Right atrium auricular region (tissue), 2 donors: ENCODE measurements around the gene RBM26. TPM values are rescaled to one million over a fixed set of nuclear protein-coding genes. Genes with fewer than 3 reads are reported as not detected.

Experiments
- DNase-seq: peaks from one replicate; pipeline ENCODE4 v3.0.0-alpha.2; 2019; ENCODE audit warnings: low spot score
- H3K27ac ChIP-seq, 2 donors: fragments of 200-600 bp; sonication (generic); 1 replicate in 1 of 2; 2 replicates in 1 of 2; pipeline ENCODE4 v1.5.1; 2016 to 2019
- H3K27me3 ChIP-seq, 2 donors: fragments of 200-600 bp; sonication (generic); one replicate each; pipeline versions ENCODE4 v1.5.1 to v1.6.0; 2017 to 2019
- H3K36me3 ChIP-seq: fragments of 200-600 bp; sonication (generic); one replicate; pipeline ENCODE4 v1.5.1; 2016
- H3K4me1 ChIP-seq, 2 donors: fragments of 200-600 bp; sonication (generic); one replicate each; pipeline versions ENCODE4 v1.5.1 to v1.6.0; 2017 to 2019
- H3K4me3 ChIP-seq, 2 donors: fragments of 200-600 bp; sonication (generic); 1 replicate in 1 of 2; 2 replicates in 1 of 2; pipeline ENCODE4 v1.5.1; 2017 to 2019; ENCODE audit warnings: mild to moderate bottlenecking in 1 of 2, moderate library complexity in 1 of 2
- H3K9me3 ChIP-seq, 2 donors: fragments of 200-600 bp; sonication (generic); one replicate each; pipeline ENCODE4 v1.5.1; 2019
- CTCF ChIP-seq, 2 donors: fragments of 200-600 bp; sonication (generic); IDR thresholded peaks; one replicate each; pipeline ENCODE4 v1.5.1; 2019; ENCODE audit warnings: antibody characterized with exemption in 2 of 2
- total RNA-seq, 2 donors: library from RNA; depleted of rRNA; stranded (reverse); fragments of >200 nt; gene quantifications; one replicate each; pipeline ENCODE4 v1.1.0, GENCODE V29; 2016

RBM26 gene
- total RNA-seq, 2 donors from 2014 or later, result 19.0 to 19.1 TPM

GRCh38 chr13:79320433-79320832, 85.6 kb downstream of the RBM26 start:
- no peak overlapping the region for H3K27ac ChIP-seq
- H3K4me1 ChIP-seq, result no peaks in the 10 kb centered on the region
- no peak for TF ChIP-seq CTCF (IDR thresholded peaks at IDR 0.05)
- no peak for DNase-seq
- no peak overlapping the region for H3K4me3 ChIP-seq
- peaks cover 32% of the 10 kb centered on the region for H3K36me3 ChIP-seq
- H3K9me3 ChIP-seq, result no peaks in the 10 kb centered on the region
- H3K27me3 ChIP-seq, result no peaks in the 10 kb centered on the region

GRCh38 chr13:79318664-79319063, 87.4 kb downstream of the RBM26 start:
- no peak overlapping the region for H3K4me3 ChIP-seq
- H3K36me3 ChIP-seq, result peaks cover 25% of the 10 kb centered on the region
- no peaks in the 10 kb centered on the region for H3K27me3 ChIP-seq
- H3K4me1 ChIP-seq, result no peaks in the 10 kb centered on the region
- DNase-seq, result no peak
- no peak overlapping the region for H3K27ac ChIP-seq
- no peaks in the 10 kb centered on the region for H3K9me3 ChIP-seq
- no peak for TF ChIP-seq CTCF (IDR thresholded peaks at IDR 0.05)

DNA sequence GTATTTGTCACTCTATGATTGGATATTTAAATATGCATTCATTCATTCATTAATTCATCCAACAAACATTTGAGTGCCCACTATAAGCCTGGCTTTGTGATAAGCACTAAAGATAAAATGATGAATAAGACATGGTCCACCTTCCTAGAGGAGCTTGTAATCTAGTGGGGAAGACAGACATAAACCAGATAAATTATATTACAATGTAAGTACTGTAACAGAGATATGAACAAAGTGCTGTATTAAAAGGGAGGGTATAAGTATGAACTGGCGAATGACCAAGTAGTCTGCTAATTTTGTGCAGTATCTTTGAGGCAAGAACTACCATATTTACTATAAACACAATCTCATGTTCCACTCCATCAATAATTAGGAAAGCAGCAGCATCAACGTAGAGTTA, 88.2 kb downstream of the RBM26 start:
- H3K4me3 ChIP-seq, result no peak overlapping the region
- no peak for TF ChIP-seq CTCF (IDR thresholded peaks at IDR 0.05)
- no peaks in the 10 kb centered on the region for H3K4me1 ChIP-seq
- no peak for DNase-seq
- no peak overlapping the region for H3K27ac ChIP-seq
- H3K36me3 ChIP-seq, result peaks cover 25% of the 10 kb centered on the region
- no peaks in the 10 kb centered on the region for H3K27me3 ChIP-seq
- H3K9me3 ChIP-seq, result no peaks in the 10 kb centered on the region

DNA sequence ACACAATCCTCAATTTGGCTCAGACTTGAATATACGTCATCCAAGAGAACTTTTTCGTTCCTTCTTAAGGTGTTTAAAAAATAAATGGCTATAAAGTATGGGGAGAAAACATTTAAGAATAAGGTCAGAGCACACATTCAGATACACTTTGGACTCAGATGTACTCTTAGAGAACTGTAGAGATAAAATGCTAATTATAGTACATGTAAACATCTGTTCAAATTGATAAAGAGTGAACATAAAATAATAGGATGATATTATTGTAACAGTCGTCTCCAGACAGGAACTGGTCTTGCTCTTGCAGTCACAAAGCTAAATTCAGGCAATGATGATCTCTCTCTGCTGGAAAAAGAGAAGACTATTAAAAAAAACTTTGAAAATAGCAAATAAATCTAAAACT, 91.4 kb downstream of the RBM26 start:
- peaks cover 7% of the 10 kb centered on the region for H3K36me3 ChIP-seq
- H3K4me1 ChIP-seq, result no peaks in the 10 kb centered on the region
- H3K27me3 ChIP-seq, result no peaks in the 10 kb centered on the region
- no peaks in the 10 kb centered on the region for H3K9me3 ChIP-seq
- no peak overlapping the region for H3K4me3 ChIP-seq
- DNase-seq, result no peak
- TF ChIP-seq CTCF (IDR thresholded peaks at IDR 0.05), result no peak
- no peak overlapping the region for H3K27ac ChIP-seq

- no peaks in the 10 kb centered on the region for H3K4me1 ChIP-seq
- H3K36me3 ChIP-seq, result no peaks in the 10 kb centered on the region
- no peak for TF ChIP-seq CTCF (IDR thresholded peaks at IDR 0.05)
- DNase-seq, result no peak
- no peak overlapping the region for H3K4me3 ChIP-seq
- H3K27ac ChIP-seq, result no peak overlapping the region
- H3K27me3 ChIP-seq, result no peaks in the 10 kb centered on the region
- no peaks in the 10 kb centered on the region for H3K9me3 ChIP-seq
Measured at GRCh38 chr13:79312340-79312855, 93.7 kb downstream of the RBM26 start.

DNA sequence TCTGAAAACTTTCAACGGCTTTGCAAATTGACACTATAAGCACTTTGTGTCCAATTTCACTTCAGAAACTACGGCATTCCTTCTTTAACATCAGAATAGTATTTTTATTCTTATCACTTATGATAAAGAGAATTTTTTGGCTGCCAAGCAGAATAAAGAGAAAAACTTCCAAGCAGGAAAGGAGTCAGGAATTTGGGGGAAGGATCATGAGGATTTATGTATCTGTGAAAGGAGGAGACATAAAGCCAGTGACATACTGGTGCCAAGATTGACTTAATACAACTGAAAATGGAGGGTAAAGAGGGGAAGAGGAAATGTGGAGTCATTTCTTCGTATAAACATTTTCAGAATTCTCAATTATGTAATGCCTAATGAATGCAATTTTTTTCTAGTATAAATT, 94.7 kb downstream of the RBM26 start:
- H3K27me3 ChIP-seq, result no peaks in the 10 kb centered on the region
- TF ChIP-seq CTCF (IDR thresholded peaks at IDR 0.05), result no peak
- no peak overlapping the region for H3K27ac ChIP-seq
- no peaks in the 10 kb centered on the region for H3K9me3 ChIP-seq
- no peaks in the 10 kb centered on the region for H3K36me3 ChIP-seq
- H3K4me1 ChIP-seq, result no peaks in the 10 kb centered on the region
- no peak overlapping the region for H3K4me3 ChIP-seq
- DNase-seq, result no peak
